ENCODE measurements around the gene USP47.

Gene USP47

DNA sequence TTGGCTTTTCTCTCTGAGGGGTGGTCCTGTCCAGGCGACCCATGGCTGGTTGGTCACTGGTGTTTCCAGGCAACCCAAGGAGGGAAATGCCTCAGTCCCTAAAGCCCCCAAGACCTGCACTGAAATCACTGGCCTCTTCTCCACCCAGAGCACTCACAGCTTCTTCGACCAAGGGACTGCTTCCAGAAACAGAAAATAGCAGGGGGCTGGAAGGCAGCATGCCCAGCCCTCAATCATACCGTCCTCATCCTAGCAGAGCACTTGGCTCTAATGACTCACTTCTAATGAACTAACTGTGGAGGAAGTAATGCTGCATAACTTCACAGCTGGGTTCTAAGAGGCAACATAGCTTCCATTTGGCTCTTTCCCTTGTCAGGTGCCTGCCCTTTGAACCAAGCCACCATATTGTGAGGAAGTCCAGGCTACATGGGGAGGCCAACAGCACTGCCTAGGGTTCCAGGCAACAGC, 139.1 kb downstream of the USP47 start:
- no peak for DNase-seq (ENCODE audit: low read depth)

DNA sequence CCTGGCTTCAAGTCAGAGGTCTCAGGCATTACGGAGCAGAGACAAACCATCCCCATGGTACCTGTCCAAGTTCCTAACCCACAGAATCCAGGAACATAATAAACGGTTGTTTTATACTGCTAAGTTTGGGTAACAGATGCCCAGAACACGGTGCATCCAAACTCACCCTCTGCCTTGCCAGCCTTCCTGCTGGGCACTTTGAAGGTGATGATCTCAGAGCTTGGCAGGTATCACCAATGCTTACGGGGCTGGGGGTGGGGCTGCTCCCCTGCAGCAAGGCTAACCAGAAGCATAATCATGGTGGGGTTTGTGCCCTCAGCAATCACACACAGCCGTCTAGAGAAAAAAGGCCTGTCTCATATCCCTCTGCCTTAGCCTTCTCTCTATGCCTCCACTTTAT, 139.6 kb downstream of the USP47 start:
- DNase-seq (ENCODE audit: low read depth) = no peak

DNA sequence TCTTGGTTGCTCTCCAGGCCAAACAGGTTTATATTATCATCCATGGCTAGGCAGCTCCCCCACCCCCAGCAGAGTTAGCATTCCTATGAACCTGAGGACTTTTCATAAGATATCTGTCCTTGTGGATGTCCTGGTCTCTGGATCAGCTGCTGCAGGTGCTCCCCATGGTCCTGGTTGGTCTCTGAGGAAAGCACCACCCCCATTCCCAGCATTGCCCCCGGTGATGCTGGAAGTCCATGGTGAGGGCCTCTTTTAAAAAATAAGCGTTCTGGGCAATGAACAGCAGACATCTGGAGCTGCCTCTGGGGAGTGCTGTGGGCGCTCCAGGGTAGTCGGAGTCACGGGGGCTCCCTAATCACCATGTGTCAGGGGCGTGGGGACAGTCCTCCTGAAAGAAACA, 140.1 kb downstream of the USP47 start:
- no peak for DNase-seq (ENCODE audit: low read depth)

DNA sequence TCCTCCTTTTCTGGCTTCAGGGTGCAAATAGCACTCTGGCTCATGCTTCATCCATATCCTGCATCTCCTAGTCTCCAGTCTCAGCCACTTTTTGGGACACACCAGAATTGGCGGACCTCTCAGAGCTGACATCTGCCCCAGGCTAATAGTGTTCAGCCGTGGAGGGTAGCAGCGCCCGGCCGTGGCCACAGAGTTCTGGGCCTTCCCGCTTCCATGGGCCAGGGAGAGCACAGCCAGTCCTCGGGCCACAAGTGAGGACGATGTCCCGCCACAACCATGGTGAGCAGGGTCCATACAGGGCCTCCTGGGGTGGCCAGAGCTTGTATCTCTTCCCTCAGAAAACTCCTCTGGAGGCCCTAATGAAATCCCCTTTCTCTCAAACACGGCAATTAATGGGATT, 140.7 kb downstream of the USP47 start:
- no peak for DNase-seq (ENCODE audit: low read depth)

DNA sequence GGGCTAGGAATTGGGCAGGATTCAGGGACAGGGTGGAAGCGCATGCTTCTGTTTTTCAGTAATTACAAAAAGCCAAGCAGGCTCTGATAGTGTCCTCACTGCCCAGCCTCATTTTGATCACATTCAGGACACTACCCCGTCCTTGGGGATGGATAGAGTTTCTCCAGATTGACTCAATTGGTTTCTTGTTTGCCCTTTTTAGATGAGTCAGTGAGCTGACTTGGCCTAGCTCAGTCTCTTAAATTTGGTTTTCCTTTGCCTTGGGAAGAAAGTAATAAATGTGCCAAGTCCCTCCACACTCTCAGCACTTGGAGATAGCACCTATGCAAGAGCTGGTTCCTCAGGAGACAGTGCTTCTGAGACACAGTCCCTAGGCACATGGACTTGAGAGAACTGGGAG, 141.2 kb downstream of the USP47 start:
- no peak for DNase-seq (ENCODE audit: low read depth)

DNA sequence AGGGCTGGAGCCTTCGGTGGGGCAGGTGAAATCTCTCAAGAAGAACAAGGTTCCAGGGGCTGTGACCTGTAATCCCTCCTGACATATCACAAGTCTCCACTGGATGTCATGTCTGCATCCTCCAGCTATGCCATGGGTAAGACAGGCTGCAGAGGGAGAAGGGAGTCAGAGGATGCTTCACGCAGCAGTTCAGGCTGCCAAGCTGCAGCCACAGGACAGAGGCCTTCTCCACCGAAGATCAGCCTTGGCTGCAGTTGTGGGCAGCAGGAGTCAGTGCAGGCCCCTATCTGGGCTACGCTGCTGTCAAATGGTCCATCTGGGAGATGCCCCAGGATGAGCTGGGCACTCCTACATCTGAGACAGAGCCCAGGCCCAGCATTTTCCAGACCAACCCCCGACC, 141.7 kb downstream of the USP47 start:
- no peak for DNase-seq (ENCODE audit: low read depth)

DNA sequence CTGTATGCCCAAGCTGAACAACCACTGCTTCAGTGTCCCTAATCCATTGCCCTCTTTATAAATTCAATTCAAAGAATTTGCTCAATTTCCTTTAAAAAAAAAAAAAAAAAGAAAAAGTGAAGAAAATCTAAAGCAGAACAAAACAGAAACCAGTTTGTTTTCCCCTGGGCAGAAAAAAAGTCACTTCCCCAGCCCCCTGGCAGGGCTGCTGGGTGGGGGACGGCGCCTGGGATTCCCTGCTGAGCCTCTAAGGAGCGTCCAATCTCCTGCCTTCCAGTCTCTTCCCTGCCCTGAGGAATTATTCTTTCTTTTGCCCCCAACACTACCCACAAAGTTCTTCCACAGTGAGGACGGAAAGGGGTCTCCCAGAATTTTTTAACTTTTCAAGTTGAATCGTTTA, 142.8 kb downstream of the USP47 start:
- DNase-seq (ENCODE audit: low read depth) = no peak

DNA sequence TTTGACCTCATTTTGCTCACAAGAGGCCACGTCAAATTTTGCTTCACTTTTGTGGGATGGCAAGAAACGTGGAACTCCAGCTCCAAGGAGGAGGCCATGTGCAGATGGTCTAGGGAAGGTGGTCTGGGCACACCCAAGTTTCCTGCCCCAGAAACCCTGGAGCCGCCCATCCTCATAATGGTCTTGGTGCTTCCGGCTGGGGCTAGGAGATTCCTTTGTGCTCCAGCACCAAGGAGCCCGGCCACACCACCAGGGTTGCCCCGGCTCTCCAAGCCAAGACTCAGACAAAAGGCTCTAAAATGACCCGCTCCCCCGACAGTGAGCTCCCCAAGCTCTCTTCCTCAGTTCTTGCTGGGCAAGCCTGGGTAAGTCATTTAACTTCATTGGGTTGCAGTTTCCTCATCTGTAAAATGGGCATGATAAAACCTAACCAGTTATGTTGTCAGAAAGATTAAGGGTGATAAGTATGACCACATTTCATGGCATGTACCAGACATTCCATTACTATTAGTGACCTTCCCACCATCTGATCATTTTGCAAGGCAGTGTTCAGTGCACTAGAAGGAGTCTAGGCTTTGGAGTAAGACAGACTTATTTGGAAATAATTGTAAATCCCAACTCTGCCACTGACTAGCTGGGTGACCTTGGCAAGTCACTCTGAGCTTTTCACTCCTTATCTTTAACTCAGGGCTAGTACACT, 143.4 kb downstream of the USP47 start:
- DNase-seq (ENCODE audit: low read depth) = no peak

DNA sequence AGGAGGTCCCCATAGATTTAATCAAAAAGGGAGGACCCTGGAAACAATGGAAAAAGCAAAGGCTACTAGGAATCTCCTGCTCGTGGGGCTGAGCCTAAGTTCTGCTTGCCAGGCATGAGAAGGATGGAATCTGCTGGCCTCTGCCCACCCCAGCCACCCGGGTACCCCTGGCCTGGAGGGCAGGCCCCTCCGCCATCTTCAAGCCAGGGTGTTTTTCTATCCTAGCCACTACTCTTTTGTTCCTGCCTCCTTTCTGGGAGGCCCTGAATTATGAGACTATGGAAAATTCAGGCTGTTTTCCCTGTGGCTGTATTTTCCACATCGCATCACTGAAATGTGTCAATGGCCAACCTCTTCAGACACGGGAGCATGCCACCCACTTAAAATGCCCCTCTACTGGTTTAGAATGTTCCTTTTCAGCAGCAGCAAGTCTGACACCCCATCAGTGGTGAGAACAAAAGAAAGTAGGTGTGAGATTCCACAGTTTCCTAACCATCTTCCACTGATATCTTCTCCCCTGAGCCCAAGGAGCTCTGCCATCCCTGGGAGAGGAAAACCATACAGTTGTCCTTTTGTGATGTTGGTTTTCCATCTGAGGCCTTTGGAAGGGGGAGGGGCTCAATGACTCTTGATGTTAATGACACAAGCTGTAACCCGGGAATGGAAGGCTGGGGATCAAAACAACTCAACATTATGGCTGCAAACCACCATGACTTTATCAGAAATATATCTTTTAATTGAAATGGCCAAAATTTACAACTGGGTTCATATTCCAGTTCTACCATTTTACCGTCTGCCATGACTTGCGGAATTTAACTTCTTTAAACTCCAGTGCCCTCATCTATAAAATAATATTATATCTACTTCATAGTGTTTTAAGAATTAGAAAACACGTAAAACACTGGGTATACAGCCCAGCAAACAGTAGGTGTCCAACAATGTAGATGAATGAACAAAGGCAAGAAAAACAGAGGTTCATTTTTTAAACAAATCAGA, 144.5 kb downstream of the USP47 start:
- DNase-seq (ENCODE audit: low read depth) = no peak

DNA sequence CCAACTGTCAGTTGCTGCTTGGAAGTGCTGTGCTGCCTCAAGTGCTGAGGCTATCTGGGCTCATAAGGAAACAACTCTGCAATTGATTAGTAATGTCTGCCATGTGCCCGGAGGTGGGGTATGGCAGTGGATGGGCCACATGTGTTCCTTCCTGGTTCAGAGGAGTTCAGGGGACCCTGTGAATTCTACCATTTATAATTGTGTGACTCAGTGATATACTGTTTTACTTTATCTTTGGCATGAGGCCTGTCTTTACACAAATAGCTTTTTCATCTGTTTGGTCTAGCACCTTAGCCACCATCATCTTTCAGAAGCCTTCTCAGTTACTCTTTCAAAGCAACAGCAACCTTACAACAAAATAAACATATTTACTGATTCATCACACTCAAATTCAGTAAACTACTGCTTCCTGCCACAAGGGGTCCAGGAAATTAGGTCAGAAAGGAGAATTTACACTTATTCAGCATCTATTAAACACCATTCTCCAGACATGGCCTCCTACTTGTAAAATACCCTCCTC, 145.8 kb downstream of the USP47 start:
- DNase-seq (ENCODE audit: low read depth) = no peak

DNA sequence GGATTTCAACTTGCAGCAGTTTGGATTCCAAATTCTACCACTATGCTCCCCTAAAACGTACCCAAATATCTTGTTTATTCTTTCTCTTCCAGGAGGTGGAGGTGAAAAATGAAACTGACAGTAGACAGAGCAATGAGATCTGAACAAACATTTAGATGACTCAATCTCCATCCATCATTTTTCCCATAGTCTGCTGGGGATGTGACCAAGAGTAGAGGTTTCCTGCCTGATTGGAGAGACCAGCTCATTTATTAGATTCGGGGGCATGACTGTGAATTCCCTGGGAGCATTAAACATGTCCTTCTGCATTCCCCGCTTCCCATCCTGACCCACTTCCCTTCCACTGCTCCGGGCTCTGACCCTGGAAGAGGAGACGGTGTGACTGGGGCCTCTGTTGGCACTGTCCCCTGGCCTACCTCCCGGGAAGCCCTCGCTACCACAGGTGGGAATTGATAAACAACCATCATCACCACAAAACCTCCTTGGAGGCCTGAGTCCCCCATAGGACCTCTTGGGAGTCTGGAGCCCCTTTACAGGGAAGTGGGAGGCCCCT, 146.4 kb downstream of the USP47 start:
- no peak for DNase-seq (ENCODE audit: low read depth)

DNA sequence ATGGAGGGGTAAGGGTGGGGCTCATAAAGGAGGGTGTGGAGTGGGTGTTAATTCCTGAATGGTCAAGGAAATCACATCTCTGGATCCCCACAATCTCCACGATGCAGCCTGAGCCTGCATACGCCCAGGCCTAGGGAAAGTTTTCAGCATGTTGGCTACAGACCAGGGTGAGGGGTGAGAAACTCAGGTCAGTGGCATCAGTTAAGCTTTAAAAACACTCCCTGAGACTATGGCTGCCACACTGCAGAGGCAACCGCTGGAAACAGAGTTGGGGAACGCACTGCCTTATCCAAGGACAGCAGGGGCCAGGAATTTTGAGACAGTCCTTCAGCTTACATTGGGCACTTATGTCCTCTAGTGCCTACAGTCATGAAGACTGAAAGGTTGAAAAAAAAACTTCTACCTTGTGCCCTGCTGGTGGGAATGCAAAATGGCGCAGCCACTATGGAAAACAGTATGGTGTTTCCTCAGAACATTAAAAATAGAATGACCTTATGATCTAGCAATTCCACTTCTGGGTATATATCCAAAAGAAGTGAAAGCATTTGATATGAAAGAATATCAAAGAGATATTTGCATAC, 147.0 kb downstream of the USP47 start:
- no peak for DNase-seq (ENCODE audit: low read depth)

DNA sequence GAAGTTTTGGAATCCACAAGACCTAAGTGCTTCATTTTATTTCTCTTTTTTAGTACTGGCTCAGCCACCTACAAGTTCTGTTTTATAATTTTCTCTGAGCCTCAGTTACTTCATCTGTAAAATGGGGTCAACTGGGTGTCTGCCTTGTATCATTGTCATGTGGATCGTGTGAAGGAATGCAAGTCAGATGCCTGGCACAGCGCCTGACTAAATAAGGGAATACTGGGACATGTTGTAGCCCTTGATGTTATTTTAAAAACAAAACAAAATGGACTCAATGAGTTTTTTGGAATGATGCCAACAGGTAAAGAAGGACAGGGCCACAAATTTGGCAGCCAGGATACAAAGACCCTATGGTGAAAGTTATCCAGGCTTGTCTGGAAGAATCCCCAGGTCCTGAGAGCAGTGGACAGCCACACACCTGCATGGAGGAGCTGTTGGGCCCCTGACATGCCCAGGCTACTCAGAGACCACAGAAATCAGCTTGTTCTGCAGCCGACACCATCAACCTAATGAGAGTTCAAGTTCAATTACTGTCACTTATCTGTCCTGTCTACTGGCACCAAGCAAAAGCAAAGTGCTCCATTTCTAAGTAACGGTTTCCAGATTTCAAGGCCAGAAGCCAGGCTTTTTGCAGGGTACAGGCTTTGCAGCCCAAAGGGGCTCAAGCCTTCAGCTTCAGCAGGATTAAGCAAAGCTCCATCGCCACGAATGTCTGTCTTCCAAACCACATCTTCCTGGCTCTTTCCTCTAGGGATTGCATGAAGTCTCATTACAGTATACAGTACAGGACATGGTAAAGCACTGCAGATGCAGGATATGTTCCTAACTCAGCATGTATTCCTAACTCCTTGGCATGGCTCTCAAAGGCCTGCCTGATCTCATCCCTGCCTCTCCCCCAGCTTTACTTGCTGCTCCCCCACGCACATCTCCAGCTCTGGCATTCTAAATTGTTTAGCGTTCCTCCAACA, 148.3 kb downstream of the USP47 start:
- DNase-seq (ENCODE audit: low read depth) = no peak

DNA sequence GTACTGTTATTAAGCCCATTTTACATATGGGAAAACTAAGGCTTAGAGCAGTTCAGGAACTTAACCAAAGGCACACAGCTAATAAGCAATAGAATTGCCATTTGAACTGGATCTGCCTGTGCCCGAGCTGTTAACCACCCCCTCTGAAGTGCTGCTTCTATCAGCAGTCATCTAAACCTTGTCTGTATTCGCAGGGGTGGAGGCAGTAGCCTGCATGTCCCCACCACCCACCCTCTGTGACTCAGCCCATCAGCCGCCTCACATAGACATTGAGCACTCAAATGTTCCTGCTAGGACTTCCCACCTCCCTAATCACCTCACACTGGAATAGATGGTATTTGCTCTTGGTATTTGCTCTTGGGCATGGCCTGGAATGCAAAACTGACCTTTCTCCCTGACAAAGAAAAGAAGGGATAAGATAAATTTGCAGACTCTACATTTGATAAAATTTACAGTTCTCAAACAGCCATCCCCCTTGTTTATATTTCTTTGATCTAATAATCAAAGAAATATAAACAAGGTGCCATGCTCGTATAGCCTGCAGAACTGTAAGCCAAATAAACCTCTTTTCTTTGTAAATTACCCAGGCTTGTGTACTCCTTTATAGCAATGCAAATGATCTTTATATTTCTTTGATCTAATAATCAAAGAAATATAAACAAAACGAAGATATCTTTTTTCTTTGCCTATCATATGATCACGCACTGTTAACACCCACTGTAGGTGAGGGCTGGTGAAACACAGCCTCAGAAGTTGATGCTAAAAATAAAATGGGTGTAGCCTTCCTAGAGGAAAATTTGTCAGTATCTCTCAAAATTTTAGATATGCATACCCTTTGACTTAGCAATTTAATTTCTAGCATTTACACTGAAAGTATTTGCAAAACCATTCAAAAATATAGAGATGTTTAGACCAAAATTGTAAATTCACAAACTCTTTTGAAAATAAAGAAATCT, 150.8 kb downstream of the USP47 start:
- DNase-seq (ENCODE audit: low read depth) = no peak

DNA sequence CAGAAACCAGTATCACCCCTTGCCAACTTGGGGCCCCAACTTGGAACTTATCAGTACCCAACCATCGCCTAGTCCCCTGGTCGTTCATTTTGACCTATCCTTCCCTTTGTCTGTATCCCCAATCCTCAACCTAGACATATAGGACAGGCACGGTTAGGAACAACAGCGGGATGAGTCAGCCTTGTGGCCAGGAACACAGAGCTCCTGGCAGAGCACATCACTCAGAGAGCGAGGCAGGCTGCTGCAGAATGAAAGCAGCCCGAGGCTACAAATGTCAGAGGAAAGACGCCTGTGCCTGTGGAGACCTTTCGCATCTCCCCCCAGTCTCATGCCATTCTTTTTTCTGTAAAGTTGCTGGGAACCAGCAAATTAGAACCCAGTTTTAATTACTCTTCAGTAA, 152.1 kb downstream of the USP47 start:
- no peak for DNase-seq (ENCODE audit: low read depth)

DNA sequence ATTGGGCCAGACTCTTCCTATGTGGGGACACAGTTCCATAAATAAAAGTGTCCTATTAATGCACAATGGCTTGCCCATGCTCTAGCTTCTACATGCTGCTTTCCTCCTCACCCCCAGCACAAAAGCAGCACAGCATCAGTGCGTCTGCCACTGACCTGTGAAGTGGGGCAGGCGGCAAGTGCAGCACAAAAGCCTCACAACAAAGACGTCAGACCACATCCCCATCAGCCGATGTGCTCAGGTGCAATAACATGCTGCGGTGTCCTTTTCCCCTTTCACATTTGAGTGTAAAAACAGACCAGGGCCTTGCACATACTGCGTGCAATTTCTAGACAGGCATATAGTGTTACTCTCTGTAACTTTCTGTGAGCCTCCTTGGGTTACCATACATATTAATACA, 153.8 kb downstream of the USP47 start:
- DNase-seq (ENCODE audit: low read depth) = no peak

DNA sequence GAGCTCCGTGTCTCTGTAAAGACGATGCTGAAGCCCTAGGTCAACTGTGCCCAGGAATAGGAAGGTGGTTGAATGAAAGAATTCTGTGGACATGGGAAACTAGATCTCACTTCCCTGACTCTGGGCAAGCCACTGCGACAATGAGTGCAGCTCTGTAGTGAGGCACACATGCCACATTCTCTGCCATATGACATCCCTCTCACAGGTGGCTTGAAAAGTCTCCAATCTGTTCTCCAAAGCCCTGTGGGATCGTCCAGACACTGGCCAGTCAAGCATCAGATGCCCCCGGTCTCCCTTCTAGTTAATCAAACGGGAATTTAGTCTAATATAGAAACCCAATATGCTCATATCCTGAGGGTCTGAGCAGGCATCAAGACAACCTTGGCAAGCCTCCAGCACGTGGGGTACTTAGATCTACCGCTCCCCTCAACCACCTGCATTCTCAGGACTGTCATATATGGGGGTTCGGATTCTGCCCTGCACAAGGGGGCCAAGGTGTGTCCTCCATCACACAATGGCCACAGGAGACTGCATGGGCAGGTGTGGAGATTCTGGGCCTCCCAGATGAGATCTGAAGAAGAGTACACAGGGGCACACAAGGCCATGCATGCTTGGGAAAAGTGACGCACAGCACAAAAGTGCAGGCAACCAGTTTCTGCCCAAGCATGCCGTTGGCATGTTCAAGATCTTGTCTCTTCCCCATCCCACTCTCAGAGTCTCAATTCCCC, 154.7 kb downstream of the USP47 start:
- DNase-seq (ENCODE audit: low read depth) = no peak

DNA sequence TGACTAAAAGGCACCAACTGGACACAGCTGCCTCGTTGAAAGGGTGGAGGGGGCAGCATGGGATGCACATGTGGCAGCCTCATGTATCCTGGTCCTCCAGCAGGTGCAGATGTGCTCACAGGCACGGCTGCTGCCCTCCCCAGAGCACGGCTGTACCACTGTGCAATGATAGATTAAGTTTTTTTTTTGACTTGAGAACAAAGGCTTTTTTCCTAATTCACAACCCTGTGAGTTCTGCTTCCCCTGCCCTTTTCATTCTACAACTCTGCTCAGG, 155.2 kb downstream of the USP47 start:
- DNase-seq (ENCODE audit: low read depth) = no peak

DNA sequence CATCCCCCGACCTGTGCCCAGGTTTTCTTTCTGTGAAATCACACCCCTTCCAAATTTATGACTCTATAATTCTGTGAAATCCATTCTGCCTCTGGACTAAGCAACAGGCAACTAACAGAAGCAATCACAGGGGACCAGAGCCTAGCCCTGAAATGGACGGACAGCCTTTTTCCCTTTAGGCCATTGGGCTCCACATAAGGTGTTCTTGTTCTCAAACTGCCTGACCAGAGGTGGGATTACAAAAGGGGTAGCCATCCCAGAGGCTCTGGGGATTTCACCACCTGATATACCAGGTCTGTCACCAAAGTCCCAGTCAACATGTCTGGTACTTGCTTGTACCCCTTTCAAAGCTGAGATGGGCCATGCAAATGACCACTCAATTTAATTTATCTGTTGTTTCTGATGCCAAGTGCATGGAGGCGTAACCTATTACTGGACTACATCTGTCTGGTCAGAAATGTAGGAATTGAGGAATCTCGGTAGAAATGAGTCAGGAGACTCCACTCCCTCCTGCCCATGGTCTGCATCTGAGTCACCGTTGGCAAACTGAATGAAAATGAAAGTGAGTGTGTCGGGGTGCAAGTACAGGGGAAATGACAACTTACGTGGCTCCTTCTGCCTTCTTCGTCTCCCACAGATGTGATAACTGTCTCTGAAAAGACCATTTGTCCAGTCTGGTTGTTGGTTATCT, 156.5 kb downstream of the USP47 start:
- no peak for DNase-seq (ENCODE audit: low read depth)

All from stimulated activated CD8-positive, alpha-beta memory T cell treated with anti-CD3 and anti-CD28 coated beads, Interleukin-12 subunit alpha, Interleukin-12 subunit beta, amount 100 ng/mL, for 4 hours (primary cell).